HUES48 (cell line): ENCODE measurements around the gene STYXL2.

ENCODE experiments used
- H3K27ac ChIP-seq: one replicate; pipeline ENCODE4 v1.7.0; 2013; ENCODE audit warnings: low read depth, low read length, inconsistent platforms
- H3K27me3 ChIP-seq: 2 replicates; pipeline ENCODE4 v1.6.1; 2013; ENCODE audit warnings: mild to moderate bottlenecking, low read length; ENCODE audit not compliant: control insufficient read depth, insufficient read depth
- H3K36me3 ChIP-seq: 2 replicates; pipeline ENCODE4 v1.6.1; 2013; ENCODE audit warnings: low read length; ENCODE audit not compliant: control insufficient read depth, insufficient read depth
- H3K4me1 ChIP-seq: 2 replicates; pipeline ENCODE4 v1.6.1; 2013; ENCODE audit warnings: mild to moderate bottlenecking, low read length; ENCODE audit not compliant: control insufficient read depth, insufficient read depth
- H3K4me3 ChIP-seq: 2 replicates; pipeline ENCODE4 v1.5.1; 2013; ENCODE audit warnings: mild to moderate bottlenecking, low read depth, low read length
- H3K9ac ChIP-seq: 2 replicates; pipeline ENCODE4 v1.6.1; 2013; ENCODE audit warnings: mild to moderate bottlenecking, low read depth, low read length, moderate library complexity
- H3K9me3 ChIP-seq: 2 replicates; pipeline ENCODE4 v1.6.1; 2013; ENCODE audit warnings: low read length; ENCODE audit not compliant: control insufficient read depth, insufficient read depth

STYXL2 gene

GRCh38 chr1:167061073-167061464 lies 32.8 kb upstream of the STYXL2 start:
- H3K9me3 ChIP-seq = no peaks in the 10 kb centered on the region
- no peaks in the 10 kb centered on the region for H3K27me3 ChIP-seq
- H3K4me3 ChIP-seq = no peak overlapping the region
- H3K36me3 ChIP-seq = no peaks in the 10 kb centered on the region
- peaks cover 10% of the 10 kb centered on the region for H3K4me1 ChIP-seq
- no peak overlapping the region for H3K27ac ChIP-seq
- H3K9ac ChIP-seq = no peak overlapping the region

GRCh38 chr1:167064621-167065020 lies 29.3 kb upstream of the STYXL2 start:
- no peaks in the 10 kb centered on the region for H3K36me3 ChIP-seq
- H3K4me1 ChIP-seq = peaks cover 5% of the 10 kb centered on the region
- no peak overlapping the region for H3K9ac ChIP-seq
- H3K9me3 ChIP-seq = no peaks in the 10 kb centered on the region
- no peak overlapping the region for H3K27ac ChIP-seq
- H3K27me3 ChIP-seq = no peaks in the 10 kb centered on the region
- H3K4me3 ChIP-seq = no peak overlapping the region

- Histone ChIP-seq H3K9ac (no peak overlapping the region), H3K4me3 (no peak overlapping the region), H3K27me3 (no peaks in the 10 kb centered on the region), H3K27ac (no peak overlapping the region), H3K36me3 (no peaks in the 10 kb centered on the region), H3K4me1 (peaks cover 5% of the 10 kb centered on the region), H3K9me3 (no peaks in the 10 kb centered on the region)
Measured at GRCh38 chr1:167065471-167065870, 28.4 kb upstream of the STYXL2 start.

DNA sequence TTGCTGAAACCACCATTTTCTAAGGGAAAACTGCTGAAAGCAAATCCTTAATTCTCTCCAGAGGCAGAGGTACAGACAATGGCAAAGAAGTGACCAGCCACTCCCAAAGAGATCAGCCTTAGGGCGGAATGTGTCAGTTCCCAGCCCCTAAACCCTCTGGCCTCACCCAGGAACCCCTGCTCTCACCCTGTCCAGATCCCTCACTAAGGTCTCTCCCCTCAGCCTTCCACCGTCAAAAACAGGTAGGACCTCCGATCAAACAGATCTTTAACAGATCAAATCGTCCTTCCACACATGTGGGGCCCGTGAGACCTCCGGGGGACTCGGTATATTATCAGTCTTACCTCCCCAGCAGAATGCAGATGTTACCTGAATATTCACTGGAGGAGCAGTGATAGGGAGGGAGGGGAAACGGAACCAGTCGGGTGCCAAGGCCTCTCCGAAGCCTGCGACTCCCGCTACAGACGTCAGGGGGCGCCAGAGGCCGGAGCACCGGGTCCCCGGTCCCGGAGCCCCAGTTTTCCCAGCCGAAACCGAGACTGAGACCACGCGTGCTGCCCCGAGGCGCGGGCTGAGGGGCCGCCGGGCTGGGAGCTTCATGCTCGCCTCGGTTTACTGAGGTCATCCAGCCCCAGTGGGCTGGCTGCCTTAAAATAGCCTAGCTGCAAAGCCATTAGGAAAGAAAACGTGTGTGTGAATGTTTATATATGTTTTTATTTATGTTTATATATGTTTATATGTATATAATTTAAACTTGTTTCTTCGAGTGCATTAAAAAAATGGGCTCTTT lies 27.3 kb upstream of the STYXL2 start:
- Histone ChIP-seq H3K27ac (no peak overlapping the region), H3K36me3 (no peaks in the 10 kb centered on the region), H3K9me3 (no peaks in the 10 kb centered on the region), H3K9ac (no peak overlapping the region), H3K4me3 (peak overlapping the region; percentile 37), H3K27me3 (no peaks in the 10 kb centered on the region), H3K4me1 (peaks cover 5% of the 10 kb centered on the region)

DNA sequence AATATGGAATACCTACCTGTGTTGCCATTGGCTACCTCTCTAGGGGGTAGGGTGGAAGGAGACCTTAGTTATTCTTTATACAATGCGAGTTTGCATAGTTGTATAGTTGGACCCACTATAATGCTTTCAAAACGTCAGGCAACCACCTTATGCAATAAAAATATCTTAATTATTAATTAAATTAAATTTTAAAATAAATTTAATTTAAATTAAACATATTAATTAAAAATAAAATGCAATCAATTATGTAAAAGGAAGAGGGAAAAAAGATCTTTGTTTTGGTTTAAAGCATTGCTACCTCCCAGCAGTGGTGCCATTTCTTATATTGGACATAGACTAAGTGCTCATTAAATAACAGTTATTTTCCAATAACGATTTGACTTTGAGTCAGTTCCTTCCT lies 26.0 kb upstream of the STYXL2 start:
- H3K27ac ChIP-seq = no peak overlapping the region
- H3K9me3 ChIP-seq = no peaks in the 10 kb centered on the region

DNA sequence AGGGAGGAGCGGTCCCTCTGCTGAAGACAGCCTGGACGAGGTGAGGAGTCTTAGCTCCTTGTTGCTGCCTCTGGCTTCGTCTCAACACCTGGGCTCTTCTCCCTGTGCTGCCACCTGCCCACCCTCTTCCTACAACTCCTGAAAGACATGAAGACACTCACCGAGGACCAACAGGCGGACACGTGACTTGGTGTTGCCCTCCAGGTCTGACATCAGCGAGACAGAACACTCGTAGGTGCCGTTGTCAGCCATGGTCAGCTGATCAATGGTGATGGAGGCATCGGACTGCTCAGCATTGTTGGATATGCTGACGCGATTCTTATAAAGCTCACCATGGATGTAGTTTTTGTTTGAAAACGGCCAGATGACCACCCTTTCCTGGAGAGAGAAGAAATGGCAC lies 25.1 kb upstream of the STYXL2 start:
- Histone ChIP-seq H3K27ac (no peak overlapping the region), H3K4me3 (no peak overlapping the region), H3K27me3 (no peaks in the 10 kb centered on the region), H3K9me3 (no peaks in the 10 kb centered on the region), H3K4me1 (peaks cover 5% of the 10 kb centered on the region), H3K9ac (no peak overlapping the region), H3K36me3 (no peaks in the 10 kb centered on the region)

More for the DNA sequence above, 26.0 kb upstream of the STYXL2 start:
- Histone ChIP-seq H3K36me3 (no peaks in the 10 kb centered on the region), H3K4me3 (no peak overlapping the region), H3K9ac (no peak overlapping the region), H3K4me1 (peaks cover 5% of the 10 kb centered on the region), H3K27me3 (no peaks in the 10 kb centered on the region)

- Histone ChIP-seq H3K27me3 (no peaks in the 10 kb centered on the region), H3K4me1 (peaks cover 2% of the 10 kb centered on the region), H3K9ac (no peak overlapping the region), H3K9me3 (no peaks in the 10 kb centered on the region), H3K36me3 (no peaks in the 10 kb centered on the region), H3K27ac (no peak overlapping the region), H3K4me3 (no peak overlapping the region)
Measured at GRCh38 chr1:167071286-167071685, 22.6 kb upstream of the STYXL2 start.

- H3K9ac ChIP-seq = no peak overlapping the region
- no peaks in the 10 kb centered on the region for H3K36me3 ChIP-seq
- no peaks in the 10 kb centered on the region for H3K9me3 ChIP-seq
- no peaks in the 10 kb centered on the region for H3K4me1 ChIP-seq
- no peaks in the 10 kb centered on the region for H3K27me3 ChIP-seq
- no peak overlapping the region for H3K27ac ChIP-seq
- no peak overlapping the region for H3K4me3 ChIP-seq
Measured at GRCh38 chr1:167076136-167076710, 17.7 kb upstream of the STYXL2 start.

DNA sequence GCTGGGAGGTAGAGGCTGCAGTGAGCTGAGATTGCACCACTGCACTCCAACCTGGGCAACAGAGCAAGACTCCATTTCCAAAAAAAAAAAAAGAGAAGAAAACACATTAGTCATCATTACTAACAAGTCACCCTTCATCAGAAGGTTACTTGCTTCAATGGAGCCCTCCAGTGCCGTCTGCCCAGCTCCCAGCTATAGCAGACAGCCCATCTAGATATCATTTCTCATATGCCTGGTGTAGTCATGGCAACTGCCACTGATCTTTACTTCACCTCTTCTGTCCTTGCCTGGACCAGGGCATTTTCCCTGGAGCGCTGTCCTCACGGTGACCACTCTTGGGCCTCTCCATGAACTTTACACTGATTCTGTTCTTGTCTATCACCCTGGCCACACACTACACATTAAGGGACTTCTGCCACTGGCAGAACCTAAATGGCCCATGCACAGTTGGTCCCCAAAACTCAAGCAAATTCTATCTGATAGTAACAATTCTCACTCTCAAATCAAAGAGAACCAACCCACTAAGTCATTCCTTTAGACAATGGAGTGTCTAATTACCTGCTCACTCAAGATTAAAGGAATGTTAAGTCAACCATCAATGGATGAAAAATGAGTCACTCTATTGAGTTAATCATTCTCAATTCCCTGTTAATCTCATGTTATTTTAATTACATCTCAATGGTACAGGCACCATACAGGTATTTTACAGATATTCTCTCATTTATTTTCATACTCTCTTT lies 16.6 kb upstream of the STYXL2 start:
- no peaks in the 10 kb centered on the region for H3K36me3 ChIP-seq
- H3K9ac ChIP-seq = no peak overlapping the region
- no peaks in the 10 kb centered on the region for H3K27me3 ChIP-seq
- no peaks in the 10 kb centered on the region for H3K4me1 ChIP-seq
- no peaks in the 10 kb centered on the region for H3K9me3 ChIP-seq
- no peak overlapping the region for H3K4me3 ChIP-seq
- no peak overlapping the region for H3K27ac ChIP-seq

- H3K4me3 ChIP-seq = no peak overlapping the region
- H3K9me3 ChIP-seq = no peaks in the 10 kb centered on the region
- no peaks in the 10 kb centered on the region for H3K4me1 ChIP-seq
- no peaks in the 10 kb centered on the region for H3K36me3 ChIP-seq
- no peaks in the 10 kb centered on the region for H3K27me3 ChIP-seq
- no peak overlapping the region for H3K9ac ChIP-seq
- no peak overlapping the region for H3K27ac ChIP-seq
Measured at GRCh38 chr1:167077868-167078210, 16.0 kb upstream of the STYXL2 start.

DNA sequence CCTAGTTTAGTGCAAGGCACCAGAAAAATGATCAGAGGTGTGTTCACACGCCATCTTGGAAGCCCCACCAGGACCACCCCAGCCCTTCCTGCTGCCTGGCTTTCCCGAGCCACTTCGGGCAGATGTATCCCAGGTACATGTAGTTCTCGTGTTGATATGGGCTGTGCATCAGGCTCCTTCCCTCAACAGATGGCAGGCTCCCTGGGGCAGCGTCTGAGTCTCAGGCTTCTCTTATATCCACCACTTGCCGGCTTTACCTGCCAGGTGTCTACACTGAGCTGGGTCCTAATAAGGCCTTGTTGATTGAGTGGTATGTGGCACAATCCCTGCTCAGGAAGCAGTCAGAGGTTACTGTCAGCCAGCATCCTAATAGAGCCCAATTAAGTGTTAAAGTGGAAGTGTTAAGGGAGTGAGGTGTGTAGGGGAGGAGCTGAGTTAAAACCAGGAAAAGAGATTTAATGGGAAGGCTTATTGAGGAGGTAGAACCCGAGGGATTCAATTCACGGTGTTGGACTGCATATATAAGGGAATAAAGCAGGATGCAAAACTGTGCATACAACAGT lies 12.2 kb upstream of the STYXL2 start:
- peaks cover 7% of the 10 kb centered on the region; the same call in 1 of the 2 replicates for H3K4me1 ChIP-seq
- H3K36me3 ChIP-seq = no peaks in the 10 kb centered on the region
- H3K9ac ChIP-seq = no peak overlapping the region
- no peak overlapping the region for H3K4me3 ChIP-seq
- peaks cover 2% of the 10 kb centered on the region; the same call in 1 of the 2 replicates for H3K27me3 ChIP-seq
- no peak overlapping the region for H3K27ac ChIP-seq
- 0 out of 2 replicates have a peak, but pooled peaks cover 5% of the 10 kb centered on the region for H3K9me3 ChIP-seq
